GM21515 (cell line): Measurements from ENCODE around the gene ZNF354C.

Experiments used
- ATAC-seq: cut with Tn5 transposase; IDR thresholded peaks from one replicate; pipeline ENCODE4 v1.9.1; 2021; ENCODE audit not compliant: unreplicated experiment

The ZNF354C gene

DNA sequence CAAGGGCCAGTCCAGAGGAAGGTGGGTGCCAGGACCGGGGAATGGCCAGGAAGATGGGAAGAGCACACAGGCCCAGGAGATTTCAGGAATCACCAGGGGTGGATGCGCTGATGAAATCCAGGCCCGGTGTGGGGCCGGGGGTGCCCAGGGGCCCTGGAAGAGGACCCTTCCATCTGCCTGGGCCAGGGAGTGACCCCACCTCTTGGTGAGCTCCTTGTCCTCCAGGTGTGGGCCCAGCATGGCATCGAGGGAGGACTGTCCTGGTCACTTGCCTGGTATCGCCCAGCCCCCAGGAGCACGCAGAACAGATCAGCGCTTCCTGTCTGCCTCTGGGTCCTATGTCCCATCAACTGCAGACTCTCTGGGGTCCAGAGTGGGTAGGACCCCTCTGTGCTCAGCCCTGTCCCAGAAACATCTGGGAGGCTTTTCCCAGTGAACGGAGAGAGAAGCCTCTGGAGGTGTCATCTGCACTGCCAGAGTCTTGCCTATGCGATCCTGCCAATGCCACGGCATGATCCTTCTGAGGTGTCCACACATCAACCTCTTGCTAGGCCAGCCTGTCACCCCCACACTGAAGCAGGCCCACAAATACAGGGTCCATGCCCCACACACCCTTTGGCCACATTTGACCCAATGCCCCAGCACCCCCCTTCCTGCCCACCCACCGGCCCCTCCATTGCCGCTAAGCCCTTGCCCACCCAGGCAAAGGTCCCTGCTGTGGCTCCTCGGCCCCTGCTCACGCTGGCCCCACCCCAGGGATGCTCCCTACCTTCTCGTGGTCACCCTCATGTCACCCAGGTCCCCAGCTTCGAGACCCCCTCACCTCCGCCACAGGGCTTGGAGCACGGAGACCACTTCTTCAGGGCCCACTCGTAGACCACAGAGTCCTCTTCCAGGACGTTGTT lies 67.2 kb downstream of the ZNF354C start:
- ATAC-seq: no peak

- no peak for ATAC-seq
Observed at GRCh38 chr5:179128041-179128365, 67.8 kb downstream of the ZNF354C start.

GRCh38 chr5:179128976-179129375 lies 68.8 kb downstream of the ZNF354C start:
- ATAC-seq: no peak

- no peak for ATAC-seq
Observed at GRCh38 chr5:179129607-179130071, 69.5 kb downstream of the ZNF354C start.

GRCh38 chr5:179130101-179130681 lies 70.0 kb downstream of the ZNF354C start:
- ATAC-seq: no peak

DNA sequence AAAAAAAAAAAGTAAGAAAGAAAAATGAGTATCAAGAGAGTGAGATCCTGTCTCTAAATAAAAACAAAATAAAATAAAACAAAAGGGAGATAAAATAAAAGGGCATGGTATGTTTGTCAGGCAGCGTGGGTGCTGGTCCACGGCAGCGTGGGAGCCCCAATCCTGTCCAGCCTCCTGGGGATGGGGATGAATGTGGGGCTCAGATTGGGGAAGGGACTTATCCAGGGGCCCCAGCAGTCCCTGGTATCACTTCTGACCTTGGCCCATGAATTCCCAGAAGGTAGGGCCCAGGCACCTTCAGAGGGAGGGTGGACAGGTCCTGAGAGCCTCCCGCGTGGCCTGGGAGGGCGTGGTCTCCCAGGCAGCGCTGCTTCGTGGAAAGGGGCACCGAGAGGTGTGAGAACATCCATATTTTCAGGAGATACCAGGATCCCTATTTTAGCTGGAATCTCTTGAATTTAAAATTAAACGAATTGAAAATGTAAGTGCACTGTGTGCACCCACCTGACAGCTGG lies 71.2 kb downstream of the ZNF354C start:
- ATAC-seq: no peak

DNA sequence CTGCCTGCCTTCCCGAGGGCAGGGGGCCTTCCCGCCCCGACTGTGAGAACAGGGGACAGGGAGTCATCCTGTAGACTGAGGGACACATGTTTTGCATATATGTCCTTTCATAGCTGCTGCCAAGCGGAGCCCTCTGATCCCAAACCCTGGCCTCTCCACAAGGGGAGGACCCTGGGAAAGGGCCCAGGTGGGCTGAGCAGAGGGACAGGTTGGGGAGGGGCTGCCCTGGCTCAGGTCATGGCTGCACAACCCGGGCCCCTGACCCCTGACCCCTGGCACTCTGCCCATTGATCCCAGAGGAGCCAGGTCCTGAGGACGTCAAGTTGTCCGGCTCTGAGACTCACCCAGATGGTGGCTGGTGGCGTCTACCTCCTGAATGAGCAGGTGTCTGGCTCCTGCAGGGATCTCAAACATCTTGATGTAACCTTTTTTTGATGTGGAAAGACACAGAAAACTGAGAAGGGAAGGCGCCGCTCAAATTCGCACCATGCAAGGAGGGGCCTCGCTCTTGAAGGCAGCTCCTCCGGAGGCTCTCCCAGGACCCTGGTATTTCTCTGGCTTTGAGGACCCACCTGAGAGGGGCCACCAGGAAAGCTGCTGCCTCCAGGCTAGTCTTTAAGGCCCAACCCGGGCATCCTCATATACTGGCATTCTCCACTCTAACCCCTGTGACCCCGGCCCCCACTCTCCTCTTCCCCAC lies 71.9 kb downstream of the ZNF354C start:
- no peak for ATAC-seq

DNA sequence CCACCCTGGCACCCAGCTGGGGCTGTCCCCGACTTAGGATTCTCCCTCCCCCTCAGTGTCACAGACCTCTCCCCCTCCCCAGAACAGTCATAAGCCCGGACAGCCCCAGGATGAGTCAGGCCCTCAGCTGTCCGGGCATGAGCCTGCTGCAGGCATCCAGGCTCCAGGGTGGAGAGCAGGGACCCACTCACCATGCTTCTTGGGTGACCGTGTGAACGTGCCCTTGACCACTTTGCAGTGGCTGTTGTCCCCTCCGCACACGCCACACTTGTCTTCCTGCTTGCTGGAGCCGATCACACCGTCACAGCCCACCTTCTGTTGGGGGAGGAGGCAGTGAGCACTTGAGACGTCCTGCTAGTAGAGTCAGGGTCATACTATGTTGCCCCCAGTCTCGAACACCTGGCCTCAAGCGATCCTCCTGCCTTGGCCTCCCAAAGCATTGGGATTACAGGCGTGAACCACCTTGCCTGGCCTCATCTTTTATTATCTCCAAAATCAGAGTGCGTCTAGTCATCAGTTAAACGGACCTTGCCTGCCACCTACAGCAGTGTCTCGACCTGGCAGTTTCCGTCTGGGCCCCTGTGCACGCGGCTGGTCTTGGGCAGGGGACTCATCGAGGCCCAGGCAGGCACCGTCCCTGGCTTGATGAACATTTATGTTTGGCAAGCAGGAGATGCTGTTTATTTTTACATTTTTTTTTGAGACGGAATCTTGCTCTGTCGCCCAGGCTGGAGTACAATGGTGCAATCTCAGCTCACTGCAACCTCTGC lies 72.6 kb downstream of the ZNF354C start:
- ATAC-seq: no peak
